Peyer's patch (tissue), 4 donors: Measurements from ENCODE around the gene TEX29.

Experiments used
- CTCF ChIP-seq, 6 experiments: fragments of 450-650 bp in 4 of 6; fragments of 200-600 bp in 2 of 6; sonication (generic) in 1 of 6; IDR thresholded peaks; one replicate each; pipeline ENCODE4 v1.5.1; 2017 to 2019; ENCODE audit warnings: antibody characterized with exemption in 6 of 6, mild to moderate bottlenecking in 3 of 6, moderate library complexity in 1 of 6
- POLR2A ChIP-seq, 2 donors: fragments of 450-650 bp; IDR thresholded peaks; one replicate each; pipeline ENCODE4 v1.5.1; 2017; ENCODE audit warnings: antibody characterized with exemption in 2 of 2, mild to moderate bottlenecking in 2 of 2, moderate library complexity in 2 of 2

DNA sequence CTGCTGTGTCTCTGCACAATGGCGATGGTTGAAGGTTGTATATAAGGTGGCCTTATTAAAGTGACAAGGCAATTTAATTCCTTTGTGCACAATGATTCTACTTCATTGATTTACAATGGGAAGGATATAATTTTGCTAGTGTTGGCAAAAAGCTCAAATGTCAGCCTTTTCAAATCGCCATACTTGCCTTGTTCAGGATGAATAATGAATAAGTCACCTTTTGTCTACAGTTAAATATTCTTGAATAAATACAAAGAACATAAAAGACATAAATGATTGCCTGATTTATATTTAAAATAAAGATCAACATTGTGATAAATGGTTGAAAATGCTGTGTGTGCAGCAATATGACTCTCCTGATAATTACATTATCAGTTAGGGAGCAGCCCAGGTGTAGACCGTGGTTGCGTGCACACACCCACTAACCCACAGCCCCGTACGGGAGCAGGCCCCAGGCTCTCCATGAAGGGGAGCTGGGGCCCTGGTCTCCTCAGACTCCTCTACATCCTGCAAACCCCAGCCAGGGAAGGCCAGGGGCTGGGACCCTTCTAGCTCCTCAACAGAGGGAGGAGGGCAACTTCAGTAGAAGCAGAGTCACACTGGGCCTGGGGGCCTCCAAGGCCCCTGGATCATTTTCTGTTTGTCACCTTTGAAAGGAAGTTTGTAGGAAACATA lies 64.9 kb downstream of the TEX29 start:
- TF ChIP-seq CTCF (IDR thresholded peaks at IDR 0.05) (no peak), POLR2A (IDR thresholded peaks at IDR 0.05) (no peak)
